Stimulated activated naive CD4-positive, alpha-beta T cell (primary cell): ENCODE results near the gene IGFBPL1.
A peak's percentile ranks its signal among the peaks of the same experiment; 100 is the strongest.
"Not testable (repeated sequence)": the region's sequence is repeated elsewhere in the genome, so short reads cannot be mapped to it uniquely, and the experiment has no call there.

Experiments
- DNase-seq, 6 experiments: peaks; one replicate each; lab custom pipeline; 2025; lab: John Stamatoyannopoulos, UW

Gene IGFBPL1

GRCh38 chr9:38423973-38424843 is at the start of gene IGFBPL1:
Gene IGFBPL1, minus strand, starts transcription at chr9:38424454. Its CDS starts 30 bp downstream, at chr9:38424424.
- DNase-seq = no peak

GRCh38 chr9:38472583-38473249 is 48.5 kb upstream of the IGFBPL1 start:
- DNase-seq = not testable (repeated sequence)

- no peak for DNase-seq
These were observed 43.1 kb upstream of the IGFBPL1 start for GRCh38 chr9:38467404-38467803.

- no peak for DNase-seq
These were observed 29.6 kb upstream of the IGFBPL1 start for GRCh38 chr9:38453835-38454234.

GRCh38 chr9:38451162-38451561 is 26.9 kb upstream of the IGFBPL1 start:
- DNase-seq = no peak

GRCh38 chr9:38447703-38448102 is 23.4 kb upstream of the IGFBPL1 start:
- no peak for DNase-seq

GRCh38 chr9:38445154-38446043 is 21.1 kb upstream of the IGFBPL1 start:
- DNase-seq = no peak

GRCh38 chr9:38443597-38443996 is 19.3 kb upstream of the IGFBPL1 start:
- DNase-seq = no peak

GRCh38 chr9:38443181-38443580 is 18.9 kb upstream of the IGFBPL1 start:
- DNase-seq = no peak

- DNase-seq = no peak
These were observed 18.3 kb upstream of the IGFBPL1 start for GRCh38 chr9:38442473-38443096.

GRCh38 chr9:38441347-38442085 is 17.3 kb upstream of the IGFBPL1 start:
- DNase-seq = no peak

- no peak for DNase-seq
These were observed 16.3 kb upstream of the IGFBPL1 start for GRCh38 chr9:38440516-38440915.

- no peak for DNase-seq
These were observed 15.7 kb upstream of the IGFBPL1 start for GRCh38 chr9:38439916-38440301.

GRCh38 chr9:38439291-38439915 is 15.1 kb upstream of the IGFBPL1 start:
- DNase-seq = no peak

GRCh38 chr9:38437193-38437823 is 13.1 kb upstream of the IGFBPL1 start:
- no peak for DNase-seq

GRCh38 chr9:38436708-38437107 is 12.5 kb upstream of the IGFBPL1 start:
- no peak for DNase-seq

GRCh38 chr9:38435521-38435920 is 11.3 kb upstream of the IGFBPL1 start:
- no peak for DNase-seq

- DNase-seq = no peak
These were observed 10.6 kb upstream of the IGFBPL1 start for GRCh38 chr9:38434853-38435252.

- DNase-seq = no peak
These were observed 10.1 kb upstream of the IGFBPL1 start for GRCh38 chr9:38434365-38434764.

- peak in 1 of 6 experiments; percentile 17 for DNase-seq
These were observed 8.8 kb upstream of the IGFBPL1 start for GRCh38 chr9:38432922-38433510.
